IPS-20b (cell line): ENCODE data around the gene DAB2.

Experiments used
- H3K27ac ChIP-seq: one replicate; pipeline ENCODE4 v1.5.1; 2013; ENCODE audit warnings: low read length
- H3K27me3 ChIP-seq: 2 replicates; pipeline ENCODE4 v1.6.1; 2013; ENCODE audit warnings: mild to moderate bottlenecking, low read length, inconsistent platforms; ENCODE audit not compliant: insufficient read depth
- H3K36me3 ChIP-seq: 2 replicates; pipeline ENCODE4 v1.6.1; 2013; ENCODE audit warnings: low read depth, mild to moderate bottlenecking, inconsistent platforms, low read length, moderate library complexity; ENCODE audit not compliant: insufficient read depth
- H3K4me1 ChIP-seq: 2 replicates; pipeline ENCODE4 v1.6.1; 2013; ENCODE audit warnings: mild to moderate bottlenecking, control low read depth, inconsistent platforms, low read length, moderate library complexity; ENCODE audit not compliant: insufficient read depth
- H3K4me3 ChIP-seq: 2 replicates; pipeline ENCODE4 v1.5.1; 2013; ENCODE audit warnings: mild to moderate bottlenecking, low read length, inconsistent platforms
- H3K9ac ChIP-seq: 2 replicates; pipeline ENCODE4 v1.6.1; 2013; ENCODE audit warnings: low read depth, mild to moderate bottlenecking, inconsistent platforms, low read length, moderate library complexity
- H3K9me3 ChIP-seq: 2 replicates; pipeline ENCODE4 v1.6.1; 2013; ENCODE audit warnings: mild to moderate bottlenecking, low read depth, low read length, inconsistent platforms; ENCODE audit not compliant: insufficient read depth

Gene DAB2

GRCh38 chr5:39399135-39400036 lies 25.4 kb downstream of the DAB2 start:
- Histone ChIP-seq H3K27me3 (no peaks in the 10 kb centered on the region), H3K9me3 (no peaks in the 10 kb centered on the region), H3K9ac (no peak overlapping the region), H3K27ac (no peak overlapping the region), H3K36me3 (no peaks in the 10 kb centered on the region), H3K4me3 (no peak overlapping the region), H3K4me1 (peaks cover 18% of the 10 kb centered on the region)

GRCh38 chr5:39396843-39397242 lies 27.9 kb downstream of the DAB2 start:
- H3K4me1 ChIP-seq, result peaks cover 18% of the 10 kb centered on the region
- H3K27ac ChIP-seq, result no peak overlapping the region
- no peaks in the 10 kb centered on the region for H3K27me3 ChIP-seq

GRCh38 chr5:39395521-39395920 lies 29.3 kb downstream of the DAB2 start:
- Histone ChIP-seq H3K36me3 (no peaks in the 10 kb centered on the region), H3K27me3 (no peaks in the 10 kb centered on the region), H3K9me3 (no peaks in the 10 kb centered on the region), H3K9ac (no peak overlapping the region), H3K4me1 (peaks cover 10% of the 10 kb centered on the region), H3K4me3 (no peak overlapping the region), H3K27ac (no peak overlapping the region)

More at GRCh38 chr5:39396843-39397242, 27.9 kb downstream of the DAB2 start:
- Histone ChIP-seq H3K36me3 (no peaks in the 10 kb centered on the region), H3K9me3 (no peaks in the 10 kb centered on the region), H3K4me3 (no peak overlapping the region), H3K9ac (no peak overlapping the region)

- H3K36me3 ChIP-seq, result no peaks in the 10 kb centered on the region
- no peak overlapping the region for H3K4me3 ChIP-seq
- H3K27me3 ChIP-seq, result no peaks in the 10 kb centered on the region
- H3K27ac ChIP-seq, result no peak overlapping the region
- H3K9ac ChIP-seq, result no peak overlapping the region
- no peaks in the 10 kb centered on the region for H3K9me3 ChIP-seq
- peaks cover 10% of the 10 kb centered on the region for H3K4me1 ChIP-seq
Observed at GRCh38 chr5:39394946-39395345, 29.8 kb downstream of the DAB2 start.

GRCh38 chr5:39390945-39391344 lies 33.8 kb downstream of the DAB2 start:
- no peaks in the 10 kb centered on the region for H3K36me3 ChIP-seq
- H3K9ac ChIP-seq, result no peak overlapping the region
- no peak overlapping the region for H3K4me3 ChIP-seq

GRCh38 chr5:39387293-39387692 lies 37.5 kb downstream of the DAB2 start:
- H3K27ac ChIP-seq, result no peak overlapping the region
- H3K4me3 ChIP-seq, result no peak overlapping the region
- H3K9me3 ChIP-seq, result no peaks in the 10 kb centered on the region
- no peaks in the 10 kb centered on the region for H3K36me3 ChIP-seq
- no peak overlapping the region for H3K9ac ChIP-seq
- H3K4me1 ChIP-seq, result no peaks in the 10 kb centered on the region
- H3K27me3 ChIP-seq, result no peaks in the 10 kb centered on the region

More at GRCh38 chr5:39390945-39391344, 33.8 kb downstream of the DAB2 start:
- Histone ChIP-seq H3K9me3 (no peaks in the 10 kb centered on the region), H3K4me1 (peaks cover 5% of the 10 kb centered on the region; the same call in 1 of the 2 replicates), H3K27ac (no peak overlapping the region), H3K27me3 (no peaks in the 10 kb centered on the region)

DNA sequence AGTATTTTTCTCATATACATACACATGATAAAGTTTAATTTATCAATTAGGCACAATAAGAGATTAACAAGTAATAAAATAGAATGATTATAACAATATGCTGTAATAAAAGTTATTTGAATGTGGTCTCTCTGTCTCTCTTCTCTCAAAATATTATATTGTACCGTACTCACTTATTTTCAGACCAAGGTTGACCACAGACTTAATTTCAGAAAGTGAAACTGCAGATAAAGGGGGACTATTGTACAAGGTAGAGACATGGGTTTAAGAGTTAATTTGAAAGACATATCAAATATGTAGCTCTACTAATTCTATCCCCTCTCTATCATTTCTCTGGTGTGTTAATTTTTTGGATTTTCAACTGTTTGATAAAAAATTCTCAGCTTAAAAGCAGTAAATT lies 40.5 kb downstream of the DAB2 start:
- Histone ChIP-seq H3K27me3 (no peaks in the 10 kb centered on the region), H3K4me1 (no peaks in the 10 kb centered on the region), H3K4me3 (no peak overlapping the region), H3K9ac (no peak overlapping the region), H3K9me3 (no peaks in the 10 kb centered on the region), H3K27ac (no peak overlapping the region), H3K36me3 (no peaks in the 10 kb centered on the region)

DNA sequence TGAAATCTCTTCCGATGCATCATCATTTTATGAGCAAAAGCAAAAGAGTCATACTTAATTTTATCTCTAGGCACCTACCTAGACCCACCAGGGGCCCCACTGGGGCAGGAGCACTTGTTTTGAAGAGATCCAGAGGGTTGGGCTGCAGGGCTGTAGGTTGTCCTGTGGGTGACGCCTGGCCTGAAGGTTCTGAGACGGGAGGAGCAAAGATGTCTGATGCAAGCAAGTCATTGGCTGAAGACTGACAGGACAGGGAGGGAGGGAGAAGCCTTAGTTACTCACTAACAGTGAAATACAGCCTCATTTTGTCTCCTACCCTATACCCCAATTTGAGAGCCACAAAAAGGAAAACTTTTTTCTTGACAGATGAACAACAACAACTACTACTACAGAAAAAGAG lies 43.4 kb downstream of the DAB2 start:
- H3K4me3 ChIP-seq, result no peak overlapping the region
- H3K27me3 ChIP-seq, result no peaks in the 10 kb centered on the region
- H3K27ac ChIP-seq, result no peak overlapping the region
- H3K36me3 ChIP-seq, result no peaks in the 10 kb centered on the region
- no peaks in the 10 kb centered on the region for H3K9me3 ChIP-seq
- no peak overlapping the region for H3K9ac ChIP-seq
- H3K4me1 ChIP-seq, result peaks cover 3% of the 10 kb centered on the region; the same call in 1 of the 2 replicates

DNA sequence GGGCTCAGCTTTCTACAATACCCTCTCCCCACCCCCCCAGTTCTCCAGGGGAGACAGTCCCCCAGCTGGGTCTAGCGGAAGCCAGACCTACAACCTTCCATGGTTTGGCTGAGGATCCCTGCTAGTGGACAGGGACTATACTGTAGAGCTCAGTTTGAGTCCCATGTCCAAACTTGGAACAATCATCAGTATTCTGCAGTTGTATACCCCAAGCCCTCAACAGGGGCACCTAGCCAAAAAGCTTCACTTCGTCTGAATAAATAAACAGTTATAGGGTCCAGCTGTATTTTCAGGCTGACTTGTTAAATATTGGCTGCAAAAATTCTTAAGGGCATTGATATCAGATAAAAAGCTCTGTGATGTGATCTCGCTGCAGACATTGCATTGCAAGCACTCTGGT lies 45.1 kb downstream of the DAB2 start:
- no peak overlapping the region for H3K27ac ChIP-seq
- no peak overlapping the region for H3K4me3 ChIP-seq
- H3K27me3 ChIP-seq, result no peaks in the 10 kb centered on the region
- H3K4me1 ChIP-seq, result peaks cover 3% of the 10 kb centered on the region; the same call in 1 of the 2 replicates
- no peaks in the 10 kb centered on the region for H3K9me3 ChIP-seq
- H3K36me3 ChIP-seq, result no peaks in the 10 kb centered on the region
- no peak overlapping the region for H3K9ac ChIP-seq

DNA sequence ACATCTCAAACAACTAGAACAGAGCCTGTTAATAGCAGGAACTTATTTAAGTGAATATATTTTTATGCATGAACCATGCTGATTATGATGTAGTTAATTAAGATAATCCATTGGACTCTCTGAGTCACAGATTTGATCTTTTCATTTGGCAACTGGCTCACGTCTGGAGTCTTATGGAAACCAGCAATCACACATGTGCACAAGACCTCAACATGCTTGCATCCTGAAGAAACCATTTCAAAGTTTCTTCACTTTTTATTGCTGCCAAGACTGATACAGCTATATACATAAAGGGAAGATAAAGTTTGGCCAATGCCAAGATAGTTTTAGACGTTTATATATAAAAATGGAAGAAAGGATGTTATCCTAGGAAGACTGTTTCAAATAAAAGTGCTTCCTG lies 47.2 kb downstream of the DAB2 start:
- peaks cover 6% of the 10 kb centered on the region; the same call in 1 of the 2 replicates for H3K4me1 ChIP-seq
- no peak overlapping the region for H3K4me3 ChIP-seq
- no peak overlapping the region for H3K9ac ChIP-seq
- no peaks in the 10 kb centered on the region for H3K36me3 ChIP-seq
- no peaks in the 10 kb centered on the region for H3K27me3 ChIP-seq
- H3K9me3 ChIP-seq, result no peaks in the 10 kb centered on the region
- H3K27ac ChIP-seq, result no peak overlapping the region

GRCh38 chr5:39376293-39376714 lies 48.5 kb downstream of the DAB2 start:
- Histone ChIP-seq H3K9ac (no peak overlapping the region), H3K36me3 (no peaks in the 10 kb centered on the region), H3K27ac (no peak overlapping the region), H3K4me3 (no peak overlapping the region), H3K9me3 (no peaks in the 10 kb centered on the region), H3K27me3 (no peaks in the 10 kb centered on the region), H3K4me1 (peaks cover 6% of the 10 kb centered on the region; the same call in 1 of the 2 replicates)

GRCh38 chr5:39373791-39374190 lies 51.0 kb downstream of the DAB2 start:
- Histone ChIP-seq H3K4me1 (peaks cover 13% of the 10 kb centered on the region), H3K9ac (no peak overlapping the region), H3K36me3 (no peaks in the 10 kb centered on the region), H3K27me3 (no peaks in the 10 kb centered on the region), H3K4me3 (no peak overlapping the region), H3K9me3 (no peaks in the 10 kb centered on the region), H3K27ac (no peak overlapping the region)
